GM12873 (cell line): ENCODE data around the gene SLC5A11.

Source experiments
- CTCF ChIP-seq: IDR thresholded peaks from 2 replicates; pipeline ENCODE4 v1.5.1; 2012; ENCODE audit warnings: low read depth, mild to moderate bottlenecking, moderate library complexity, low read length, control low read depth; ENCODE audit not compliant: insufficient read depth; ENCODE audit errors: missing control alignments

SLC5A11 gene

GRCh38 chr16:24954137-24954536, 108.4 kb downstream of the SLC5A11 start:
- no peak for TF ChIP-seq CTCF

- TF ChIP-seq CTCF: peak; percentile 13
Observed at GRCh38 chr16:24955975-24956731, 110.4 kb downstream of the SLC5A11 start.

GRCh38 chr16:24957887-24958286, 112.1 kb downstream of the SLC5A11 start:
- no peak for TF ChIP-seq CTCF
